ENCODE results near the gene NCAPD3.

DNA sequence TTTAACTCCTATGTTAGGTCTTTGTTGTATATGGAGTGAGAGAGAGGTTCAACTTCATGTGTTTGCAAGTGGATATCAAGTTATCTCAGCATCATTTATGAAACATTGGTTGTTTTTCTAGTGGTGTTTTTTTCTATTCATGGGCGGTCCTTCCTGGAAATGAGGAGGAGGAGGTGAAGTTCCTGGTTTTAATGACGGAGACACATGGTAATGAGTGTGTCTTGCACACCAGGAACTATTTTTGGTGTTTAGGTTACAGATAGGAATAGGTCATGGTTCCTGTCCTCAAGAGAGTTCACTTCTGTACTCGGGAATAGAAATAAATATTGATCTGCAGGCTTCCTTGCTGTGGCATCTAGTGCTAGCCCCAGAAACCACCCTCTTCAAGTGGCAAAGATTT lies 80.0 kb downstream of the NCAPD3 start:
- TF ChIP-seq, protein P1, sequence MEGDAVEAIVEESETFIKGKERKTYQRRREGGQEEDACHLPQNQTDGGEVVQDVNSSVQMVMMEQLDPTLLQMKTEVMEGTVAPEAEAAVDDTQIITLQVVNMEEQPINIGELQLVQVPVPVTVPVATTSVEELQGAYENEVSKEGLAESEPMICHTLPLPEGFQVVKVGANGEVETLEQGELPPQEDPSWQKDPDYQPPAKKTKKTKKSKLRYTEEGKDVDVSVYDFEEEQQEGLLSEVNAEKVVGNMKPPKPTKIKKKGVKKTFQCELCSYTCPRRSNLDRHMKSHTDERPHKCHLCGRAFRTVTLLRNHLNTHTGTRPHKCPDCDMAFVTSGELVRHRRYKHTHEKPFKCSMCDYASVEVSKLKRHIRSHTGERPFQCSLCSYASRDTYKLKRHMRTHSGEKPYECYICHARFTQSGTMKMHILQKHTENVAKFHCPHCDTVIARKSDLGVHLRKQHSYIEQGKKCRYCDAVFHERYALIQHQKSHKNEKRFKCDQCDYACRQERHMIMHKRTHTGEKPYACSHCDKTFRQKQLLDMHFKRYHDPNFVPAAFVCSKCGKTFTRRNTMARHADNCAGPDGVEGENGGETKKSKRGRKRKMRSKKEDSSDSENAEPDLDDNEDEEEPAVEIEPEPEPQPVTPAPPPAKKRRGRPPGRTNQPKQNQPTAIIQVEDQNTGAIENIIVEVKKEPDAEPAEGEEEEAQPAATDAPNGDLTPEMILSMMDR (IDR thresholded peaks at IDR 0.05; ENCODE audit: low read depth, low read length, missing input control): no peak
- TF ChIP-seq NR2F2 (IDR thresholded peaks at IDR 0.05): no peak

All from liver (tissue), 3 donors.